ENCODE results near the gene FNIP1. TPM values are rescaled to one million over a fixed set of nuclear protein-coding genes. Genes with fewer than 3 reads are reported as not detected.
"Not testable (repeated sequence)": the region's sequence is repeated elsewhere in the genome, so short reads cannot be mapped to it uniquely, and the experiment has no call there.

The FNIP1 gene
- total and polyA plus RNA-seq, 8 donors: 3.2 to 86.1 (median 16.7) TPM

DNA sequence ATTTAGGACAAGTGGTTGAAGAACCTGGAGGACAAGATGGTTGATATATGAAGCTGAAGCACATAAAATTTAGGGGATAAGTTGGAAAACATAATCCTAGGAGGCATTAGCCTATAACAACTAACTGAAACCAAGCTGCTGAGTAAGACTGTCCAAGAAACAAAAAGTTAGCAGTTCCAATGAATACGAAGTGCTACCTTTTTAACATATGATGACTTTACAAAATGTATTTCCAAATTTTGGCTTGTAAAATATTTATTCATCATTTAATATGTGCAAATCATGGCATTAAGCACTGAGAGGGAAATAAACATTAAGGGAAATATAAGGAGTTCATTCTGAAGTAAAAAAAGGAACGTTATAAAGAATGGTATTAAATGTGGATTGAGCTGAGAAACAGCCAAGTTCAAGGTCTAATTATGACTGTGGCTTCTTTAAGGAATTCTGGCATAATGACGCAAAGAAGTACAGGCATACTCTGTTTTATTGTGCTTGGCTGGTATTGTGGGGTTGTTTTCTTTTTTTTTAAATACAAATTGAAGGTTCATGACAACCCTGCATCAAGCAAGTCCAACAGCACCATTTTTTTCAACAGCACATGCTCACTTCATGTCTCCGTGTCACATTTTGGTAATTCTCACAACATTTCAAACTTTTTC is 169.5 kb downstream of the FNIP1 start:
- peaks cover 0 to 38% (median 21%) of the 10 kb centered on the region in 4 donors for H3K4me1 ChIP-seq
- H3K4me3 ChIP-seq: no peak overlapping the region
- WGBS, 5 donors: 82 to 94% (median 86%) methylated on average over 4 of the region's 4 CpGs

GRCh38 chr5:131622633-131623032 is 174.2 kb downstream of the FNIP1 start:
- Histone ChIP-seq H3K9me3 (no peaks in the 10 kb centered on the region), H3K4me1 (peaks cover 0 to 49% (median 21%) of the 10 kb centered on the region in 4 donors), H3K27ac (no peak overlapping the region), H3K36me3 (no peaks in the 10 kb centered on the region), H3K4me3 (no peak overlapping the region), H3K27me3 (no peaks in the 10 kb centered on the region)
- WGBS, 5 donors: 77 to 88% (median 84%) methylated on average over 2 of the region's 2 CpGs
- TF ChIP-seq CTCF (IDR thresholded peaks at IDR 0.05) (no peak), POLR2AphosphoS5 (IDR thresholded peaks at IDR 0.05) (no peak), EP300 (IDR thresholded peaks at IDR 0.05) (no peak), POLR2A (IDR thresholded peaks at IDR 0.05) (no peak)
- intact Hi-C loops (cut with DNase I; ENCODE audit: low total_unique reads): no loop called here
- DNase-seq: peak in 1 of 2 donors; percentile 25

More for the DNA sequence above, 169.5 kb downstream of the FNIP1 start:
- TF ChIP-seq CTCF (IDR thresholded peaks at IDR 0.05) (no peak), POLR2AphosphoS5 (IDR thresholded peaks at IDR 0.05) (no peak), EP300 (IDR thresholded peaks at IDR 0.05) (no peak), POLR2A (IDR thresholded peaks at IDR 0.05) (no peak)
- Histone ChIP-seq H3K36me3 (no peaks in the 10 kb centered on the region), H3K9me3 (no peaks in the 10 kb centered on the region), H3K27ac (no peak overlapping the region), H3K27me3 (no peaks in the 10 kb centered on the region)
- no peak for DNase-seq
- intact Hi-C loops (cut with DNase I; ENCODE audit: low total_unique reads): no loop called here

DNA sequence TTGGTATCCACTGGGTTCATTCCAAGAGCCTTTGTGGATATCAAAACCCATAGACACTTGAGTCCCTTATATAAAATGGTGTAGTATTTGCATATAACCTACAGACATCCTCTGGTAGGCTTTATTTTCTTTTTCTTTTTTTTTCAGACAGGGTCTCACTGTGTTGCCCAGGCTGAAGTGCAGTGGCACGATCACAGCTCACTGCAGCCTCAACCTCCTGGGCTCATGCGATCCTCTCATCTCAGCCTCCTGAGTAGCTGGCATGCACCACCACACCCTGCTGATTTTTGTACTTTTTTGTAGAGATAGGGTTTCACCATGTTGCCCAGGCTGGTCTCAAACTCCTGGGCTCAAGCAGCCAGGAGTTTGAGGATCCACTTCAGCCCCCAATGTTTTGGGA is 175.7 kb downstream of the FNIP1 start:
- H3K4me3 ChIP-seq; DNase-seq; H3K27ac ChIP-seq; H3K9me3 ChIP-seq; H3K27me3 ChIP-seq; H3K36me3 ChIP-seq; intact Hi-C loops (cut with DNase I; ENCODE audit: low total_unique reads): not testable (repeated sequence)
- 97 to 100% (median 100%) methylated on average over 2 of the region's 2 CpGs for WGBS, 5 donors
- peaks cover 4 to 56% (median 28%) of the 10 kb centered on the region in 4 donors for H3K4me1 ChIP-seq

DNA sequence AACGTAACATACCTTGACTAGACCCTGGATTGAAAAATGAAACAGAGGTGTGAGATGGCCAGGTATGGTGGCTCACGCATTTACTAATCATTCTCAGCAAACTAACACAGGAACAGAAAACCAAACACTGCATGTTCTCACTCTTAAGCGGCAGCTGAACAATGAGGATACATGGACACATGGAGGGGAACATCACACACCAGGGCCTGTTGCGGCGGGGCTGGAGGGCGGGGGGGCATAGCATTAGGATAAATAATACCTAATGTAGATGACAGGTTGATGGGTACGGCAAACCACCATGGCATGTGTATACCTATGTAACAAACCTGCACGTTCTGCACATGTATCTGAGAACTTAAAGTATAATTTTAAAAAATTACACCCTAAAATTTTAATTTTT is 177.7 kb downstream of the FNIP1 start:
- Histone ChIP-seq H3K27ac (no peak overlapping the region), H3K9me3 (no peaks in the 10 kb centered on the region), H3K36me3 (no peaks in the 10 kb centered on the region), H3K27me3 (no peaks in the 10 kb centered on the region), H3K4me3 (no peak overlapping the region), H3K4me1 (peaks cover 4 to 65% (median 36%) of the 10 kb centered on the region in 4 donors)
- TF ChIP-seq EP300 (IDR thresholded peaks at IDR 0.05): no peak
- no peak for TF ChIP-seq POLR2A (IDR thresholded peaks at IDR 0.05)
- no peak for TF ChIP-seq CTCF (IDR thresholded peaks at IDR 0.05)
- 57 to 78% (median 72%) methylated on average over 8 of the region's 8 CpGs for WGBS, 5 donors
- intact Hi-C loops (cut with DNase I; ENCODE audit: low total_unique reads): no loop called here
- DNase-seq: no peak

DNA sequence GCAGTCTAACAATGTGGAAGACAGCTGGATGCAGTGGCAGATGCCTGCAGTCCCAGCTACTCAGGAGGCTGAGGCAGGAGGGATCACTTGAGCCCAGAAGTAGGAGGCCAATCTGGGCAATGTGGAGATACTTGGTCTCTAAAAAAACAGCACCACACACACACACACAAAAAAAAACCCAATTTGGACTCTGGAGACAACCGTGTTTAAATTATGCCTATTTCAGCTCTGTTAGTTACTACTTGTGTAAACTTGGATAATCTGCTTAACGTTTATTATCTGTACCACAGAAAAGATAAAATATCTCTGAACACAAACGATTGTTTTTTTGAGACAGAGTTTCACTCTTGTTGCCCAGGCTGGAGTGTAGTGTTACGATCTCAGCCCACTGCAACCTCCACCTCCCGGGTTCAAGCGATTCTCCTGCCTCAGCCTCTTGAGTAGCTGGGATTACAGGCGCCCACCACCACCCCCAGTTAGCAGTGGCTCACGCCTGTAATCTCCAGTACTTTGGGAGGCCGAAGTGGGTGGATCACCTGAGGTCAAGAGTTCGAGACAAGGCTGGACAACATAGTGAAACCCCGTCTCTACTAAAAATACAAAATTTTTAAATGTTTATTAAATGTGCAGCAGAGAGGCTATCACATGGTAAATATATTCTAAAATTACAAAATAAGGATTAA is 179.5 kb downstream of the FNIP1 start:
- WGBS, 5 donors: 57 to 66% (median 60%) methylated on average over 11 of the region's 11 CpGs
- H3K36me3 ChIP-seq: no peaks in the 10 kb centered on the region
- H3K27me3 ChIP-seq: no peaks in the 10 kb centered on the region
- peaks cover 4 to 60% (median 33%) of the 10 kb centered on the region in 4 donors for H3K4me1 ChIP-seq
- no peak overlapping the region for H3K4me3 ChIP-seq
- no peak for TF ChIP-seq POLR2A (IDR thresholded peaks at IDR 0.05)
- DNase-seq: no peak
- intact Hi-C loops (cut with DNase I; ENCODE audit: low total_unique reads): no loop called here
- H3K27ac ChIP-seq: no peak overlapping the region
- no peaks in the 10 kb centered on the region for H3K9me3 ChIP-seq

All from stomach (tissue), 9 donors.